ENCODE measurements around the gene EFCAB8.

Gene EFCAB8

GRCh38 chr20:32849577-32849976 is 9.1 kb upstream of the EFCAB8 start:
- DNase-seq, result no peak
- no peak overlapping the region for H3K4me2 ChIP-seq (ENCODE audit: low read depth, low read length)
- TF ChIP-seq EZH2phosphoT487 (IDR thresholded peaks at IDR 0.05; ENCODE audit: low read length), result no peak
- no peak for TF ChIP-seq CTCF (IDR thresholded peaks at IDR 0.05; ENCODE audit: low read length)
- TF ChIP-seq EZH2 (optimal IDR thresholded peaks at IDR 0.05; ENCODE audit: low read depth, low read length), result no peak
- H3K4me3 ChIP-seq (ENCODE audit: low read length), result no peak overlapping the region
- H3K9ac ChIP-seq (ENCODE audit: low read length), result no peak overlapping the region
- peaks cover 17% of the 10 kb centered on the region for H3K79me2 ChIP-seq (ENCODE audit: low read length)
- peaks cover 4% of the 10 kb centered on the region; the same call in 1 of the 2 replicates for H3K4me1 ChIP-seq (ENCODE audit: low read length)
- no peak overlapping the region for H2AFZ ChIP-seq (ENCODE audit: low read length)
- peaks cover 7% of the 10 kb centered on the region; the same call in 1 of the 2 replicates for H3K36me3 ChIP-seq (replicated peaks; ENCODE audit: insufficient read depth, low read length)
- no peaks in the 10 kb centered on the region for H4K20me1 ChIP-seq (ENCODE audit: insufficient read depth, low read length)
- H3K9me2 ChIP-seq (replicated peaks; ENCODE audit: insufficient read depth, low read length), result no peaks in the 10 kb centered on the region
- no peaks in the 10 kb centered on the region for H3K27me3 ChIP-seq (replicated peaks; ENCODE audit: insufficient read depth, low read length)
- H3K27ac ChIP-seq (ENCODE audit: low read length), result no peak overlapping the region
- H3F3A ChIP-seq (ENCODE audit: insufficient read depth, low read length), result no peaks in the 10 kb centered on the region
- H3K9me3 ChIP-seq (replicated peaks; ENCODE audit: insufficient read depth, low read length), result no peaks in the 10 kb centered on the region

GRCh38 chr20:32855387-32855786 is 3.3 kb upstream of the EFCAB8 start:
- H3K27ac ChIP-seq (ENCODE audit: low read length), result peak overlapping the region; percentile 64; the same call in 1 of the 2 replicates
- H3K9ac ChIP-seq (ENCODE audit: low read length), result peak overlapping the region; percentile 19; the same call in 1 of the 2 replicates
- no peaks in the 10 kb centered on the region for H3K9me2 ChIP-seq (replicated peaks; ENCODE audit: insufficient read depth, low read length)
- H3K9me3 ChIP-seq (replicated peaks; ENCODE audit: insufficient read depth, low read length), result no peaks in the 10 kb centered on the region
- peaks cover 22% of the 10 kb centered on the region for H3K4me1 ChIP-seq (ENCODE audit: low read length)
- H3K79me2 ChIP-seq (ENCODE audit: low read length), result no peaks in the 10 kb centered on the region
- DNase-seq, result peak; percentile 75
- H3F3A ChIP-seq (ENCODE audit: insufficient read depth, low read length), result peaks cover 7% of the 10 kb centered on the region
- peak overlapping the region; percentile 2; the same call in 1 of the 2 replicates for H3K4me3 ChIP-seq (ENCODE audit: low read length)
- H3K4me2 ChIP-seq (ENCODE audit: low read depth, low read length), result peak overlapping the region; percentile 42
- TF ChIP-seq EZH2phosphoT487 (IDR thresholded peaks at IDR 0.05; ENCODE audit: low read length) (no peak), EZH2 (optimal IDR thresholded peaks at IDR 0.05; ENCODE audit: low read depth, low read length) (no peak), CTCF (IDR thresholded peaks at IDR 0.05; ENCODE audit: low read length) (no peak)
- H2AFZ ChIP-seq (ENCODE audit: low read length), result no peak overlapping the region
- H4K20me1 ChIP-seq (ENCODE audit: insufficient read depth, low read length), result no peaks in the 10 kb centered on the region
- H3K27me3 ChIP-seq (replicated peaks; ENCODE audit: insufficient read depth, low read length), result no peaks in the 10 kb centered on the region
- H3K36me3 ChIP-seq (replicated peaks; ENCODE audit: insufficient read depth, low read length), result no peaks in the 10 kb centered on the region

GRCh38 chr20:32858189-32858588 is 534 bp upstream of the EFCAB8 start:
- H3K4me3 ChIP-seq (ENCODE audit: low read length), result no peak overlapping the region
- TF ChIP-seq EZH2 (optimal IDR thresholded peaks at IDR 0.05; ENCODE audit: low read depth, low read length) (no peak), EZH2phosphoT487 (IDR thresholded peaks at IDR 0.05; ENCODE audit: low read length) (no peak), CTCF (IDR thresholded peaks at IDR 0.05; ENCODE audit: low read length) (no peak)
- peaks cover 22% of the 10 kb centered on the region for H3K4me1 ChIP-seq (ENCODE audit: low read length)
- H4K20me1 ChIP-seq (ENCODE audit: insufficient read depth, low read length), result no peaks in the 10 kb centered on the region
- no peak for DNase-seq
- no peak overlapping the region for H2AFZ ChIP-seq (ENCODE audit: low read length)
- H3K4me2 ChIP-seq (ENCODE audit: low read depth, low read length), result no peak overlapping the region
- H3K36me3 ChIP-seq (replicated peaks; ENCODE audit: insufficient read depth, low read length), result no peaks in the 10 kb centered on the region
- H3K9me2 ChIP-seq (replicated peaks; ENCODE audit: insufficient read depth, low read length), result no peaks in the 10 kb centered on the region
- H3K9me3 ChIP-seq (replicated peaks; ENCODE audit: insufficient read depth, low read length), result no peaks in the 10 kb centered on the region
- no peaks in the 10 kb centered on the region for H3K27me3 ChIP-seq (replicated peaks; ENCODE audit: insufficient read depth, low read length)
- no peak overlapping the region for H3K9ac ChIP-seq (ENCODE audit: low read length)
- H3F3A ChIP-seq (ENCODE audit: insufficient read depth, low read length), result peaks cover 7% of the 10 kb centered on the region
- no peaks in the 10 kb centered on the region for H3K79me2 ChIP-seq (ENCODE audit: low read length)
- H3K27ac ChIP-seq (ENCODE audit: low read length), result no peak overlapping the region
